Upper lobe of left lung (tissue), 6 donors: ENCODE data around the gene FKBP8. TPM values are rescaled to one million over a fixed set of nuclear protein-coding genes. Genes with fewer than 3 reads are reported as not detected.
A peak's percentile ranks its signal among the peaks of the same experiment; 100 is the strongest.

Experiments
- ATAC-seq, 2 donors: fragments of 200-7000 bp; cut with Tn5 transposase; one replicate each; pipeline ENCODE4 v1.9.1; 2022; ENCODE audit warnings: mild to moderate bottlenecking in 2 of 2, moderate library complexity in 2 of 2; ENCODE audit not compliant: low FRiP score in 2 of 2
- DNase-seq, 2 donors: peaks; one replicate each; pipeline ENCODE4 v3.0.0-alpha.2; 2019 to 2020
- H3K27ac ChIP-seq, 4 donors: fragments of 200-600 bp; sonication (generic); one replicate each; pipeline ENCODE4 v1.5.1; 2016 to 2019
- H3K27me3 ChIP-seq, 4 donors: fragments of 200-600 bp; sonication (generic); one replicate each; pipeline ENCODE4 v1.5.1; 2017 to 2019
- H3K36me3 ChIP-seq, 4 donors: fragments of 200-600 bp; sonication (generic); one replicate each; pipeline ENCODE4 v1.5.1; 2016 to 2019
- H3K4me1 ChIP-seq, 4 donors: fragments of 200-600 bp; sonication (generic); one replicate each; pipeline ENCODE4 v1.5.1; 2018 to 2019
- H3K4me3 ChIP-seq, 4 donors: fragments of 200-600 bp; sonication (generic); one replicate each; pipeline ENCODE4 v1.5.1; 2017 to 2019; ENCODE audit warnings: mild to moderate bottlenecking in 2 of 4, moderate library complexity in 1 of 4
- H3K9me3 ChIP-seq, 4 donors: fragments of 200-600 bp; sonication (generic); one replicate each; pipeline ENCODE4 v1.5.1; 2018 to 2019
- CTCF ChIP-seq, 6 experiments: fragments of 450-650 bp in 4 of 6; fragments of 200-600 bp in 2 of 6; sonication (generic) in 2 of 6; IDR thresholded peaks; one replicate each; pipeline ENCODE4 v1.5.1; 2016 to 2019; ENCODE audit warnings: antibody characterized with exemption in 6 of 6
- EP300 ChIP-seq, 4 donors: sonication (generic); formaldehyde crosslinking; IDR thresholded peaks; one replicate each; pipeline ENCODE4 v1.5.1; 2017; ENCODE audit warnings: antibody characterized with exemption in 4 of 4, control low read depth in 2 of 4
- POLR2A ChIP-seq, 4 donors: fragments of 450-650 bp; IDR thresholded peaks; one replicate each; pipeline ENCODE4 v1.5.1; 2016 to 2017; ENCODE audit warnings: antibody characterized with exemption in 4 of 4, mild to moderate bottlenecking in 2 of 4
- POLR2AphosphoS5 ChIP-seq, 2 donors: sonication (generic); formaldehyde crosslinking; IDR thresholded peaks; one replicate each; pipeline ENCODE4 v1.5.1; 2017; ENCODE audit warnings: antibody characterized with exemption in 2 of 2
- WGBS, 2 donors: methylation state at CpG; one replicate each; pipeline ENCODE4 v1.1.5; 2017 to 2018; 5-methylcytosine and 5-hydroxymethylcytosine counted together
- total RNA-seq, 6 donors: library from RNA; depleted of rRNA in 4 of 6; stranded (reverse); fragments of >200 nt in 4 of 6; gene quantifications; one replicate each; pipeline versions ENCODE4 v1.1.0 to v1.2.1, GENCODE V29; 2016 to 2021
- donor health status: DM: no; HTN: no; CAD: no; lungs with moderate emphysema.
- donor health status: DM: no; HTN: yes; CAD: no; lungs with severe emphysema.

FKBP8 gene
- total RNA-seq, 6 donors from 2014 or later: 242 to 450 (median 284) TPM

DNA sequence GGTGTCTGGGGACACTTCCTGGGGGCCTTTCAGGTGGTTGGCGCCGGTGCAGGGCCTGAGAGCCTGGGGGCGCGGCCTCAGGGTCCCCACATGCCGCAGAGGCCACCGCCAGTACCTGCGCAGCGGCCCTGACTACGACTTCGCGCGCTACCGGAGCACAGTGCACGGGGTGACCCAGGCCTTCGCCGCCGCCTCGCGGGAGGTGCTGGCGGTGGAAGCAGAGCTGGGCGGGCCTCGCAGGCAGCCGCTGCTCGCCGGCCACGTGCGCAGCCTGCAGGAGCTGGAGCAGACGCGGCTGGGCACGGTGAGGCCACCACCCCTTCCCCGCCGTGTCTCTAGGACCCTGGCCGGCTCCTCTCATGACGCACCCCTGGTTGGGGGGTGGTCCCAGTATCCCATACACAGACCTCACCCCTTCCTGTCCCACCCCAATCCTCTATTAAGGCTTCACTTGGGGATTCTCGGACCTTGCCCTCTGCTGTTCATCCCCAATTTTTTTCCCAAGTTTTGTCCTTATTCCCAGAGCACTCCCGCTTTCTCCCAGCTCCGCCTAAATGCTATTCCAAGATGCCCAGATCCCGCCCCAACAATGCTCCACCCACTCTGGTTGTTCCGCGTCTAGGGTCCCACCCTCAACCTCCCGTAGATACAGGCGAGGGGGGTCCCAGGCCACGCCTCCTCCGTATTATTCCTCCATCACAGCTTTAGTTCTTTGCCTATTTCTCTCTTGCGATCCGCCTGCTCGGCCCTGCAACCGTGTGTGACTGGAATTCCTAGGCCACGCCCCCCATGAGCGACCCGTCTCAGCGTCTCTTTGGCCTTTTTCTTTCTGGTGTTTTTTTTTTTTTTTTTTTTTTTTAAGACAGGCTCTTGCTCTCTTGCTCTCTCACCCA, 46.3 kb upstream of the FKBP8 start:
- Histone ChIP-seq H3K4me1 (peaks cover 28 to 38% (median 32%) of the 10 kb centered on the region in 4 donors), H3K9me3 (no peaks in the 10 kb centered on the region), H3K4me3 (peak overlapping the region; percentile 60 to 93 (median 86)), H3K36me3 (peaks cover 0 to 15% (median 9%) of the 10 kb centered on the region in 4 donors), H3K27me3 (no peaks in the 10 kb centered on the region), H3K27ac (peak overlapping the region; percentile 78 to 88 (median 84))
- DNase-seq (peak; percentile 65 to 94), ATAC-seq (peak; percentile 76 to 86)
- TF ChIP-seq POLR2AphosphoS5 (IDR thresholded peaks at IDR 0.05) (peak in 1 of 2 donors; percentile 14), CTCF (IDR thresholded peaks at IDR 0.05) (peak in 4 of 6 experiments; percentile 38 to 66 (median 57)), EP300 (IDR thresholded peaks at IDR 0.05) (no peak)
- WGBS, 2 donors: 23 to 35% methylated on average over 23 to 37 of the region's 52 CpGs

GRCh38 chr19:18588611-18589379, 45.4 kb upstream of the FKBP8 start, which contains the start of gene REX1BD:
TSS of gene REX1BD (plus strand) at chr19:18588798. CDS start at chr19:18588802, 4 bp downstream.
- ATAC-seq (peak; percentile 93 to 96), DNase-seq (peak; percentile 82 to 95)
- Histone ChIP-seq H3K36me3 (peaks cover 0 to 15% (median 9%) of the 10 kb centered on the region in 4 donors), H3K4me1 (peaks cover 20 to 30% (median 24%) of the 10 kb centered on the region in 4 donors), H3K27ac (peak within 1 kb of the TSS; percentile 78 to 88 (median 84)), H3K27me3 (no peaks in the 10 kb centered on the region), H3K4me3 (peak within 1 kb of the TSS; percentile 60 to 93 (median 86)), H3K9me3 (no peaks in the 10 kb centered on the region)
- TF ChIP-seq POLR2AphosphoS5 (IDR thresholded peaks at IDR 0.05) (peak; percentile 38 to 43), POLR2A (IDR thresholded peaks at IDR 0.05) (peak in 2 of 4 donors; percentile 25 to 67), CTCF (IDR thresholded peaks at IDR 0.05) (peak; percentile 74 to 95 (median 92)), EP300 (IDR thresholded peaks at IDR 0.05) (no peak)
- 0 to 5% methylated on average over 4 to 40 of the region's 72 CpGs for WGBS, 2 donors

- DNase-seq (no peak), ATAC-seq (no peak)
- Histone ChIP-seq H3K4me3 (peak overlapping the region; percentile 60 to 93 (median 86)), H3K4me1 (peaks cover 19 to 29% (median 22%) of the 10 kb centered on the region in 4 donors), H3K9me3 (no peaks in the 10 kb centered on the region), H3K27ac (peak overlapping the region; percentile 78 to 88 (median 84)), H3K36me3 (peaks cover 0 to 15% (median 9%) of the 10 kb centered on the region in 4 donors), H3K27me3 (no peaks in the 10 kb centered on the region)
- TF ChIP-seq POLR2AphosphoS5 (IDR thresholded peaks at IDR 0.05) (no peak), EP300 (IDR thresholded peaks at IDR 0.05) (no peak), CTCF (IDR thresholded peaks at IDR 0.05) (no peak), POLR2A (IDR thresholded peaks at IDR 0.05) (no peak)
- WGBS, 2 donors: 33 to 37% methylated on average over 6 to 16 of the region's 16 CpGs
Measured at GRCh38 chr19:18587962-18588610, 44.7 kb upstream of the FKBP8 start.

GRCh38 chr19:18587561-18587960, 44.2 kb upstream of the FKBP8 start:
- peak overlapping the region in 3 of 4 donors; percentile 82 to 88 (median 87) for H3K27ac ChIP-seq
- H3K9me3 ChIP-seq: no peaks in the 10 kb centered on the region
- H3K4me3 ChIP-seq: no peak overlapping the region
- no peak for TF ChIP-seq POLR2A (IDR thresholded peaks at IDR 0.05)
- TF ChIP-seq EP300 (IDR thresholded peaks at IDR 0.05): no peak
- no peak for TF ChIP-seq CTCF (IDR thresholded peaks at IDR 0.05)
- no peak for TF ChIP-seq POLR2AphosphoS5 (IDR thresholded peaks at IDR 0.05)
- 88 to 92% methylated on average over 12 of the region's 12 CpGs for WGBS, 2 donors
- DNase-seq (no peak), ATAC-seq (no peak)
- no peaks in the 10 kb centered on the region for H3K27me3 ChIP-seq
- H3K4me1 ChIP-seq: peaks cover 19 to 29% (median 22%) of the 10 kb centered on the region in 4 donors
- H3K36me3 ChIP-seq: peaks cover 0 to 15% (median 9%) of the 10 kb centered on the region in 4 donors
